ENCODE results near the gene HELB. TPM values are rescaled to one million over a fixed set of nuclear protein-coding genes. Genes with fewer than 3 reads are reported as not detected.

HELB gene
- total and polyA plus RNA-seq, 8 donors, result 3.8 to 7.7 (median 6.2) TPM

DNA sequence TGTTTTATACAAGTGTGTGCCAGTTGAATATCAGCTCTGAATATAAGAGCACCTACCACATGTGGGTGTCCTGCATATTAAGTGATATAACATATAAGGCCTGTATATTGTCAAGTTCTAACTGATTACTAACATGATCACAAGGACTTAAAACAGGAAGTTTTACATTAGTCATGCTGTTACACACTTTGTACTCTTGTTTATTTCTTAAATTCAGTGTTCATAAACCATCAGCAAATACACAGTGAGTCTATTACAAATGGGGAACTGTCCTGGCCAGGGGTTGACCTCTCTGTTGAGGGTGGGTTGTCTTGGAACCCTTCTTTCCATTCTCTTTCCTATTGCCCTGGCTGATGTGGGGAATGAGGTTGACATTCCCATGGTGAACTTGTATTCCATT is 19.1 kb downstream of the HELB start:
- Histone ChIP-seq H3K4me1 (peaks cover 0 to 3% of the 10 kb centered on the region in 2 donors), H3K9me3 (no peaks in the 10 kb centered on the region), H3K27ac (peak overlapping the region in 1 of 2 donors; percentile 28), H3K36me3 (peaks cover 0 to 10% of the 10 kb centered on the region in 2 donors), H3K27me3 (no peaks in the 10 kb centered on the region), H3K4me3 (no peak overlapping the region)
- peak; percentile 33 for ATAC-seq
- no peak for DNase-seq
- intact Hi-C loops (cut with DNase I), result no loop called here
- TF ChIP-seq, protein P1, sequence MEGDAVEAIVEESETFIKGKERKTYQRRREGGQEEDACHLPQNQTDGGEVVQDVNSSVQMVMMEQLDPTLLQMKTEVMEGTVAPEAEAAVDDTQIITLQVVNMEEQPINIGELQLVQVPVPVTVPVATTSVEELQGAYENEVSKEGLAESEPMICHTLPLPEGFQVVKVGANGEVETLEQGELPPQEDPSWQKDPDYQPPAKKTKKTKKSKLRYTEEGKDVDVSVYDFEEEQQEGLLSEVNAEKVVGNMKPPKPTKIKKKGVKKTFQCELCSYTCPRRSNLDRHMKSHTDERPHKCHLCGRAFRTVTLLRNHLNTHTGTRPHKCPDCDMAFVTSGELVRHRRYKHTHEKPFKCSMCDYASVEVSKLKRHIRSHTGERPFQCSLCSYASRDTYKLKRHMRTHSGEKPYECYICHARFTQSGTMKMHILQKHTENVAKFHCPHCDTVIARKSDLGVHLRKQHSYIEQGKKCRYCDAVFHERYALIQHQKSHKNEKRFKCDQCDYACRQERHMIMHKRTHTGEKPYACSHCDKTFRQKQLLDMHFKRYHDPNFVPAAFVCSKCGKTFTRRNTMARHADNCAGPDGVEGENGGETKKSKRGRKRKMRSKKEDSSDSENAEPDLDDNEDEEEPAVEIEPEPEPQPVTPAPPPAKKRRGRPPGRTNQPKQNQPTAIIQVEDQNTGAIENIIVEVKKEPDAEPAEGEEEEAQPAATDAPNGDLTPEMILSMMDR (IDR thresholded peaks at IDR 0.05), result no peak

DNA sequence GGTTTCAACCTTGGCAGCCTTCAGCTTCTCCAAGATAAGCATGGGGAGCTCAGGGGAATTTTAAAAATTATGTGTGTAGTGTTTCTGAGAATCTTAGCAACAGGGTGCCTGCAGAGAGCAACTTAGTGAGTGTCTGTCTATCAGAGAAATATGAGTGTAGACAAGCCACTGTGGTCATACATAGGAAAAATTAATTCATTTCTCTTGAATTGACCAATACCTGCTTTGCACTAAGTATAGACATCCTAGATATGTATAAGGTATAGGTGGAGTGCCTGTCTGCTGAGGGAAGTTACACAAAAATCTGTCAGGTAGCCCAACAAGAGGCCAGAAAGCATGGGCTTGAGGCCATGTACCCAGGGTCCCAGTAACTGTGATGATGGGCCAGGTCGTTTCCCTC is 20.7 kb downstream of the HELB start:
- Histone ChIP-seq H3K27ac (no peak overlapping the region), H3K4me1 (peaks cover 0 to 3% of the 10 kb centered on the region in 2 donors), H3K9me3 (no peaks in the 10 kb centered on the region), H3K4me3 (no peak overlapping the region), H3K27me3 (no peaks in the 10 kb centered on the region), H3K36me3 (peaks cover 0 to 12% of the 10 kb centered on the region in 2 donors)
- TF ChIP-seq, protein P1 (IDR thresholded peaks at IDR 0.05), result no peak
- no peak for DNase-seq
- no peak for ATAC-seq
- intact Hi-C loops (cut with DNase I), result no loop called here

DNA sequence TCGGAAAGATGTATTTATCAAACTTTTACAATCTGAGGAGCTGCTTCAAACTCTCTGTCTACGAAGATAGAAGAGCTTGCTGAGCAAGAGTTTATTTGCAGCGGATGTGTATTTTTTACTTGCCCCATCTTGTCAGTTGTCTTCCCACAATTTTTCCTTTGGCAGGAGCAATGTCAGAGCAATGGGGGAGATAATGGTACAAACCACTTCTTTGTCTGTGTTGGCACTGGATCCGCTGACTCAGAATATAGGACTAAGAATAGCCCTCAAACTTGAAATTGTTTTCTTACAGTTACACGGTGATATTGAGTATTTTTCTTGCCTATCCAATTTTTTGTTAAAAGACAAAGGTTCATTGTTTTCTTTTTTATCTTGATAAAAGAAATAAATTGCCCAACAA is 27.6 kb downstream of the HELB start:
- TF ChIP-seq, protein P1 (IDR thresholded peaks at IDR 0.05), result no peak
- Histone ChIP-seq H3K27ac (no peak overlapping the region), H3K4me3 (no peak overlapping the region), H3K27me3 (no peaks in the 10 kb centered on the region), H3K36me3 (peaks cover 0 to 35% of the 10 kb centered on the region in 2 donors), H3K4me1 (no peaks in the 10 kb centered on the region), H3K9me3 (no peaks in the 10 kb centered on the region)
- ATAC-seq, result no peak
- DNase-seq, result no peak
- intact Hi-C loops (cut with DNase I), result no loop called here

DNA sequence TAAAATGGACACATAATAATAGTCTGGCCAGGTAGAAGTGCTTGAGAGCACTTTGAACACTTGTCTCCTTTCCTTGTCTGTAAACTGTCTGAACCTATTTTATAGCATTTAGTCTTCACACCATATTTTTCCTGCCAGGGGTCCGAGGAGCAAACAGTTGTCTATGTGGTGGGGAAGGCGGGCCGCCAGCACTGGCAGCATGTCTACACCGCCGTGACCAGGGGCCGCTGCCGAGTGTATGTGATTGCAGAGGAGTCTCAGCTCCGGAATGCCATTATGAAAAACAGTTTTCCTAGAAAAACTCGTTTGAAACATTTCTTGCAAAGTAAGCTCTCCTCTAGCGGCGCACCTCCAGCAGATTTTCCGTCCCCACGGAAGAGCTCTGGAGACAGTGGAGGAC is 28.7 kb downstream of the HELB start:
- intact Hi-C loops (cut with DNase I), result no loop called here
- TF ChIP-seq, protein P1 (IDR thresholded peaks at IDR 0.05), result no peak
- Histone ChIP-seq H3K4me1 (no peaks in the 10 kb centered on the region), H3K36me3 (peaks cover 0 to 29% of the 10 kb centered on the region in 2 donors), H3K27ac (no peak overlapping the region), H3K4me3 (no peak overlapping the region), H3K9me3 (no peaks in the 10 kb centered on the region), H3K27me3 (no peaks in the 10 kb centered on the region)
- ATAC-seq, result no peak
- no peak for DNase-seq

DNA sequence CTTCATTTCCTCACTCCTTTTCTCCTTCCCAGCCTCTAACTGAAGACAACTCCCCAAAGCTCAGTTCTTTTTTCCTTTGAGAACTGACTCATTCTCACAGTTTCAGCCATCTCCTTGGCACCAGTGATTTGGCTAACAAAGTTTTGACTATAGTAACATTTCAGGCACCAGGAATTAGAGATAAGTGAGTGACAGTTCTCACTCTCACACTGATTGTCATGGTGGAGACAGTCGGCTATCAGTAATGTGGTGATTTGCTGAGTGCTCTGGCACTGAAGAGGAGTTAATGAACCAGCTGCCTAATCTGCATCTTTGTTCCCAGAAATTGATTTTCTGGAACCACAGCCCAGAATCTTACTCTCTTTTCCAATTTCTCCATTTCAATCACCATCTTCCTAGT is 29.5 kb downstream of the HELB start:
- Histone ChIP-seq H3K36me3 (peaks cover 0 to 23% of the 10 kb centered on the region in 2 donors), H3K9me3 (no peaks in the 10 kb centered on the region), H3K27ac (no peak overlapping the region), H3K27me3 (no peaks in the 10 kb centered on the region), H3K4me1 (no peaks in the 10 kb centered on the region), H3K4me3 (no peak overlapping the region)
- TF ChIP-seq, protein P1 (IDR thresholded peaks at IDR 0.05), result no peak
- DNase-seq, result no peak
- intact Hi-C loops (cut with DNase I), result no loop called here
- no peak for ATAC-seq

All from left lung (tissue), 10 donors.